Subcutaneous abdominal adipose tissue (tissue), 5 donors: ENCODE data around the gene GZMH.
A peak's percentile ranks its signal among the peaks of the same experiment; 100 is the strongest.
"Not testable (repeated sequence)": the region's sequence is repeated elsewhere in the genome, so short reads cannot be mapped to it uniquely, and the experiment has no call there.

Experiments
- H3K27ac ChIP-seq: one replicate; pipeline ENCODE4 v1.7.0; 2013; ENCODE audit warnings: low read depth, mild to moderate bottlenecking, inconsistent platforms, low read length, moderate library complexity
- H3K27me3 ChIP-seq, 5 donors: one replicate each; pipeline ENCODE4 v1.7.0; 2013; ENCODE audit warnings: low read length in 5 of 5, inconsistent platforms in 1 of 5; ENCODE audit not compliant: control insufficient read depth in 5 of 5, insufficient read depth in 4 of 5
- H3K36me3 ChIP-seq, 5 donors: one replicate each; pipeline ENCODE4 v1.7.0; 2013; ENCODE audit warnings: low read length in 5 of 5; ENCODE audit not compliant: control insufficient read depth in 5 of 5, insufficient read depth in 5 of 5
- H3K4me1 ChIP-seq, 5 donors: one replicate each; pipeline ENCODE4 v1.7.0; 2013; ENCODE audit warnings: low read length in 5 of 5, mild to moderate bottlenecking in 3 of 5, moderate library complexity in 1 of 5; ENCODE audit not compliant: control insufficient read depth in 5 of 5, insufficient read depth in 5 of 5
- H3K4me3 ChIP-seq, 5 donors: one replicate each; pipeline ENCODE4 v1.7.0; 2013; ENCODE audit warnings: low read length in 5 of 5, low read depth in 1 of 5
- H3K9ac ChIP-seq, 5 donors: one replicate each; pipeline ENCODE4 v1.7.0; 2013; ENCODE audit warnings: low read length in 5 of 5, mild to moderate bottlenecking in 4 of 5, moderate library complexity in 3 of 5
- H3K9me3 ChIP-seq, 5 donors: one replicate each; pipeline ENCODE4 v1.7.0; 2013; ENCODE audit warnings: low read length in 5 of 5; ENCODE audit not compliant: control insufficient read depth in 5 of 5
- donor health status: healthy.
- donor health status: healthy.
- donor health status: healthy.
- donor health status: healthy.
- donor health status: healthy.

GZMH gene

GRCh38 chr14:24597403-24597802 is 12.1 kb downstream of the GZMH start:
- Histone ChIP-seq H3K4me3 (no peak overlapping the region), H3K9me3 (peaks cover 2 to 27% (median 17%) of the 10 kb centered on the region in 5 donors), H3K27ac (no peak overlapping the region), H3K9ac (no peak overlapping the region), H3K4me1 (no peaks in the 10 kb centered on the region), H3K27me3 (peaks cover 0 to 3% (median 0%) of the 10 kb centered on the region in 5 donors), H3K36me3 (no peaks in the 10 kb centered on the region)

- no peak overlapping the region for H3K27ac ChIP-seq
- H3K36me3 ChIP-seq, result no peaks in the 10 kb centered on the region
- H3K4me3 ChIP-seq, result peak overlapping the region in 2 of 5 donors; percentile 18 to 25
- H3K9ac ChIP-seq, result no peak overlapping the region
- peaks cover 2 to 27% (median 17%) of the 10 kb centered on the region in 5 donors for H3K9me3 ChIP-seq
- no peaks in the 10 kb centered on the region for H3K27me3 ChIP-seq
- no peaks in the 10 kb centered on the region for H3K4me1 ChIP-seq
Measured at GRCh38 chr14:24595073-24595808, 14.2 kb downstream of the GZMH start.

DNA sequence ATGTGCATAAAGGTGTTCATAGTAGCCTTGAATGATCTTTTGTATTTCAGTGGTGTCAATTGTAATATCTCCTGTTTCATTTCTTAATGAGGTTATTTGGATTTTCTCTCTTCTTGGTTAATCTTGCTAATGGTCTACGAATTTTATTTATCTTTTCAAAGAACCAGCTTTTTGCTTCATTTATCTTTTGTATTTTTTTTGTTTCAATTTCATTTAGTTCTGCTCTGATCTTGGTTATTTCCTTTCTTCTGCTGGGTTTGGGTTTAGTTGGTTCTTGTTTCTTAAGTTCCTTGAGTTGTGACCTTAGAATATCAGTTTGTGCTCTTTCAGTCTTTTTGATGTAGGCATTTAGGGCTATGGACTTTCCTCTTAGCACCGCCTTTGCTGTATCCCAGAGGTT is 18.5 kb downstream of the GZMH start:
- not testable (repeated sequence) for H3K4me1 ChIP-seq, H3K9ac ChIP-seq, H3K27me3 ChIP-seq, H3K36me3 ChIP-seq, H3K27ac ChIP-seq, H3K4me3 ChIP-seq
- peaks cover 2 to 30% (median 17%) of the 10 kb centered on the region in 5 donors for H3K9me3 ChIP-seq

DNA sequence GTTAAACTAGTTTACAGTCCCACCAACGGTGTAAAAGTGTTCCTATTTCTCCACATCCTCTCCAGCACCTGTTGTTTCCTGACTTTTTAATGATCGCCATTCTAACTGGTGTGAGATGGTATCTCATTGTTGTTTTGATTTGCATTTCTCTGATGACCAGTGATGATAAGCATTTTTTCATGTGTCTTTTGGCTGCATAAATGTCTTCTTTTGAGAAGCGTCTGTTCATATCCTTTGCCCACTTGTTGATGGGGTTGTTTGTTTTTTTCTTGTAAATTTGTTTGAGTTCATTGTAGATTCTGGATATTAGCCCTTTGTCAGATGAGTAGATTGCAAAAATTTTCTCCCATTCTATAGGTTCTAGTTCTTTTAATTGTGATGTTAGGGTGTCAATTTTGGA is 25.1 kb downstream of the GZMH start:
- H3K27ac ChIP-seq, H3K9ac ChIP-seq, H3K4me1 ChIP-seq, H3K27me3 ChIP-seq, H3K4me3 ChIP-seq, H3K36me3 ChIP-seq: not testable (repeated sequence)
- H3K9me3 ChIP-seq, result peaks cover 0 to 16% (median 0%) of the 10 kb centered on the region in 5 donors

DNA sequence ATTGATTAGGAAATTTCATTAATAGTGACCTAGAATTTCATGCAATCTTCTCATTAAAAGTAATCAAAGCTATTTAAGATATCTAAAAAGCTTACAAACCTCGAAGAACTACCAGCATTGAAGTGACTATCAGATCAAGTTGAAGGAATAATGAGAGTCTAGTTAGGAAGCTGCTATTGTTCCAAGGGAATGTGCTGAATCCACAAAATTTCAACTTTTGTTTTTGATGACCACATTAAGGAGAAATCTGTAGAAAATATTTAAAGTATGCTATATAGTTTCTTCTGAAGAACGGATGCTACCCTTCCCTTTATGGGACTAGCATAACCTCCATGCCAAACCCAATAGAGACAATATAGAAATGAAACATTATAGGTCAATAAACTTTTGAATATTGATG is 30.9 kb downstream of the GZMH start:
- Histone ChIP-seq H3K9me3 (no peaks in the 10 kb centered on the region), H3K4me3 (no peak overlapping the region), H3K4me1 (peaks cover 0 to 4% (median 0%) of the 10 kb centered on the region in 5 donors), H3K36me3 (no peaks in the 10 kb centered on the region), H3K27me3 (peaks cover 0 to 4% (median 0%) of the 10 kb centered on the region in 5 donors), H3K9ac (no peak overlapping the region), H3K27ac (no peak overlapping the region)

DNA sequence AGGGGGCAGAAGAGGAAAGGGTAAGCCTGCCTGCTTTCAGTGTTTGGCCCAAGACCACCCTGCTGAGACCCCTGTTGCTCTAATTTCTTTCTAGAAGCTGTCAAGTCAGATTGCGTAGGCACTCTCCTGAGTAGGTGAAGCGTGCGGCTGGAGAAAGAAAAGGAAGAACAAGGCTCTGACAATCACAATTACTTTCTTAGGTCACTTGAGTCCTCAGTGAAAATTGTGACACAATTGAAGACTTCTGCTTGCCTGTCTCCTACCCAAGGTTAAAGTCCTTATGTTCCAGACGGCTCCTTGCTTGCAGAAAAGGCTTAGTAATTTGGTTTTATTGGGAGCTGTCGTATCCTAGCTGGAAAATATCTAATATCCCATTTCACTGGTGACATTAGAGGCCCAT is 32.7 kb downstream of the GZMH start:
- no peak overlapping the region for H3K27ac ChIP-seq
- no peak overlapping the region for H3K9ac ChIP-seq
- H3K36me3 ChIP-seq, result no peaks in the 10 kb centered on the region
- no peaks in the 10 kb centered on the region for H3K9me3 ChIP-seq
- H3K4me1 ChIP-seq, result peaks cover 0 to 4% (median 0%) of the 10 kb centered on the region in 5 donors
- no peak overlapping the region for H3K4me3 ChIP-seq
- H3K27me3 ChIP-seq, result peaks cover 0 to 4% (median 0%) of the 10 kb centered on the region in 5 donors

- Histone ChIP-seq H3K9me3 (no peaks in the 10 kb centered on the region), H3K4me1 (peaks cover 0 to 4% (median 0%) of the 10 kb centered on the region in 5 donors), H3K36me3 (no peaks in the 10 kb centered on the region), H3K4me3 (no peak within 1 kb of the TSS), H3K9ac (no peak within 1 kb of the TSS), H3K27ac (no peak within 1 kb of the TSS), H3K27me3 (peaks cover 0 to 4% (median 0%) of the 10 kb centered on the region in 5 donors)
Measured at GRCh38 chr14:24576182-24576581, 33.3 kb downstream of the GZMH start, which contains the start of gene CTSG. TSS of gene CTSG (minus strand) at chr14:24576250. CDS start at chr14:24576223, 27 bp downstream.

- Histone ChIP-seq H3K9me3 (peaks cover 0 to 2% (median 0%) of the 10 kb centered on the region in 5 donors), H3K4me3 (no peak overlapping the region), H3K27ac (no peak overlapping the region), H3K4me1 (peaks cover 0 to 4% (median 0%) of the 10 kb centered on the region in 5 donors), H3K36me3 (no peaks in the 10 kb centered on the region), H3K9ac (no peak overlapping the region), H3K27me3 (peaks cover 0 to 4% (median 0%) of the 10 kb centered on the region in 5 donors)
Measured at GRCh38 chr14:24574206-24574774, 35.2 kb downstream of the GZMH start.

GRCh38 chr14:24566318-24566717 is 43.2 kb downstream of the GZMH start:
- Histone ChIP-seq H3K9me3 (peaks cover 4 to 31% (median 25%) of the 10 kb centered on the region in 5 donors), H3K27ac (no peak overlapping the region), H3K27me3 (no peaks in the 10 kb centered on the region), H3K4me1 (no peaks in the 10 kb centered on the region), H3K36me3 (no peaks in the 10 kb centered on the region), H3K4me3 (no peak overlapping the region), H3K9ac (no peak overlapping the region)

GRCh38 chr14:24565766-24566165 is 43.7 kb downstream of the GZMH start:
- Histone ChIP-seq H3K4me1 (no peaks in the 10 kb centered on the region), H3K27ac (no peak overlapping the region), H3K36me3 (no peaks in the 10 kb centered on the region), H3K4me3 (no peak overlapping the region), H3K27me3 (no peaks in the 10 kb centered on the region), H3K9ac (no peak overlapping the region), H3K9me3 (peaks cover 4 to 31% (median 25%) of the 10 kb centered on the region in 5 donors)
